CD4-positive, alpha-beta T cell (primary cell): ENCODE measurements around the gene CDK6. TPM values are rescaled to one million over a fixed set of nuclear protein-coding genes. Genes with fewer than 3 reads are reported as not detected.

Source experiments
- ATAC-seq: fragments of 200-7000 bp; cut with Tn5 transposase; one replicate; pipeline ENCODE4 v1.10.0; 2022; ENCODE audit warnings: mild to moderate bottlenecking; ENCODE audit not compliant: poor library complexity
- CTCF ChIA-PET: fragments of 350-600 bp; sonication (Branson Sonifier 250); formaldehyde crosslinking; loops from one replicate; lab custom pipeline; 2021; ENCODE audit warnings: antibody characterized with exemption, inconsistent platforms; lab: Charles Lee
- POLR2A ChIA-PET: fragments of 350-600 bp; sonication (Branson Sonifier 250); formaldehyde crosslinking; loops from one replicate; lab custom pipeline; 2021; ENCODE audit warnings: antibody characterized with exemption, inconsistent platforms; lab: Charles Lee
- DNase-seq, 14 experiments: peaks; one replicate each; pipeline ENCODE4 v3.0.0-alpha.2; 2013 to 2020; ENCODE audit warnings: mixed read lengths in 2 of 14
- H3K27ac ChIP-seq, 2 donors: one replicate each; pipeline versions ENCODE4 v1.5.1 to v1.7.0; 2013; ENCODE audit warnings: low read length in 2 of 2, low read depth in 1 of 2, mild to moderate bottlenecking in 1 of 2
- H3K27me3 ChIP-seq, 2 experiments: 1 replicate in 1 of 2; 2 replicates in 1 of 2; pipeline versions ENCODE4 v1.6.1 to v1.7.0; 2013; ENCODE audit warnings: low read length in 2 of 2, control low read depth in 1 of 2, mild to moderate bottlenecking in 1 of 2, moderate library complexity in 1 of 2; ENCODE audit not compliant: insufficient read depth in 2 of 2, control insufficient read depth in 1 of 2
- H3K36me3 ChIP-seq: one replicate; pipeline ENCODE4 v1.6.1; 2013; ENCODE audit warnings: low read length, control low read depth; ENCODE audit not compliant: insufficient read depth
- H3K4me1 ChIP-seq: one replicate; pipeline ENCODE4 v1.6.1; 2013; ENCODE audit warnings: low read length, control low read depth; ENCODE audit not compliant: insufficient read depth
- H3K4me3 ChIP-seq: one replicate; pipeline ENCODE4 v1.5.1; 2013; ENCODE audit warnings: mild to moderate bottlenecking, low read length, moderate library complexity
- H3K9me3 ChIP-seq, 2 experiments: 1 replicate in 1 of 2; 2 replicates in 1 of 2; pipeline versions ENCODE4 v1.6.1 to v1.7.0; 2013; ENCODE audit warnings: low read length in 2 of 2, mild to moderate bottlenecking in 2 of 2, control low read depth in 1 of 2, moderate library complexity in 1 of 2; ENCODE audit not compliant: control insufficient read depth in 1 of 2, insufficient read depth in 1 of 2
- H3K27ac Mint-ChIP-seq: one replicate; pipeline ENCODE4 v1.8.0; 2020; ENCODE audit warnings: mixed read lengths
- H3K27me3 Mint-ChIP-seq: one replicate; pipeline ENCODE4 v1.8.0; 2021; ENCODE audit warnings: mixed read lengths
- H3K36me3 Mint-ChIP-seq: one replicate; pipeline ENCODE4 v1.8.0; 2021; ENCODE audit warnings: low read depth, mixed read lengths
- H3K4me1 Mint-ChIP-seq: one replicate; pipeline ENCODE4 v1.8.0; 2021; ENCODE audit warnings: low read depth, mixed read lengths
- H3K4me3 Mint-ChIP-seq: one replicate; pipeline ENCODE4 v1.8.0; 2020; ENCODE audit warnings: mild to moderate bottlenecking, mixed read lengths
- H3K9me3 Mint-ChIP-seq: one replicate; pipeline ENCODE4 v1.8.0; 2020; ENCODE audit warnings: mixed read lengths
- intact Hi-C, 2 experiments: fragments of 100-400 bp; cut with DNase I in 1 of 2; cut with micrococcal nuclease in 1 of 2; formaldehyde crosslinking; loops; one replicate each; pipeline versions ENCODE4 v1.15.1 to v1.9.0; 2023 to 2025; cut with DNase I, micrococcal nuclease
- total RNA-seq, 174 experiments: library from RNA in 2 of 174; stranded (reverse) in 2 of 174; gene quantifications; one replicate each; pipeline ENCODE4 v1.2.3 and lab custom pipeline; 2021 to 2026
- TF ChIP-seq, protein P1 (sequence below): fragments of 200-600 bp; IDR thresholded peaks from one replicate; pipeline ENCODE4 v1.8.0; 2022; ENCODE audit warnings: antibody characterized with exemption, mild to moderate bottlenecking

CDK6 gene
- total RNA-seq, 2 experiments from 2014 or later, result 13.0 to 13.7 TPM

DNA sequence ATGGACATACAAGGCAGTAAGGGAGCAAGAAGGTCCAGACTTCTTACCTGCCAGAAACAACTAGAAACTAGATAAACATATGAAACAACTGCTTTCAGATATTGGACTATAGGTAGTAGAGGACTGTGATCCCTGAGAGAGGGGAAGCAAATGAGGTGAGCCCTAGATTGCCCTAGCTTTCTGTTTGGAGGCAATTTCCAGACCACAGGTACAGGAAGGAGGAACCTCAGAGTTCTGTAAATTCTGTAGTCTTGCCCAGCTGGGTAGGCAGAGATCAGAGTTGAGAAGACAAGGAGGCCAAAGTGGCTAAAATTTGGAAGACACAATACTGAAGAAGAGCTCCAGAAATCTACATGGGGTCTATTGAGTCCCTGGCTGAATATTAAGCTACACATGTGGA is 21.0 kb downstream of the CDK6 start:
- CTCF ChIA-PET, result interaction anchor here (1.6 kb wide), 1 partner anchor 18 kb away, joined by 9 read pairs; no protein-coding TSS in a partner anchor
- Histone ChIP-seq H3K27me3 (no peaks in the 10 kb centered on the region), H3K4me3 (no peak overlapping the region), H3K4me1 (no peaks in the 10 kb centered on the region), H3K27ac (no peak overlapping the region), H3K9me3 (peaks cover 0 to 10% of the 10 kb centered on the region in 2 experiments), H3K36me3 (no peaks in the 10 kb centered on the region)
- Mint-ChIP-seq H3K4me3 (no peak overlapping the region), H3K27me3 (no peaks in the 10 kb centered on the region), H3K4me1 (peaks cover 48% of the 10 kb centered on the region), H3K9me3 (peaks cover 10% of the 10 kb centered on the region), H3K36me3 (peaks cover 12% of the 10 kb centered on the region), H3K27ac (no peak overlapping the region)
- ATAC-seq (no peak), DNase-seq (peak in 1 of 14 experiments; percentile 33)
- POLR2A ChIA-PET, result interaction anchor here (1.3 kb wide), 1 partner anchor 17 kb away, joined by 5 read pairs; no protein-coding TSS in a partner anchor
- intact Hi-C loops, result loop anchor here in 1 of 2 experiments (5.0 kb wide), 1 partner anchor 83 kb away; no protein-coding TSS in a partner anchor
- TF ChIP-seq, protein P1, sequence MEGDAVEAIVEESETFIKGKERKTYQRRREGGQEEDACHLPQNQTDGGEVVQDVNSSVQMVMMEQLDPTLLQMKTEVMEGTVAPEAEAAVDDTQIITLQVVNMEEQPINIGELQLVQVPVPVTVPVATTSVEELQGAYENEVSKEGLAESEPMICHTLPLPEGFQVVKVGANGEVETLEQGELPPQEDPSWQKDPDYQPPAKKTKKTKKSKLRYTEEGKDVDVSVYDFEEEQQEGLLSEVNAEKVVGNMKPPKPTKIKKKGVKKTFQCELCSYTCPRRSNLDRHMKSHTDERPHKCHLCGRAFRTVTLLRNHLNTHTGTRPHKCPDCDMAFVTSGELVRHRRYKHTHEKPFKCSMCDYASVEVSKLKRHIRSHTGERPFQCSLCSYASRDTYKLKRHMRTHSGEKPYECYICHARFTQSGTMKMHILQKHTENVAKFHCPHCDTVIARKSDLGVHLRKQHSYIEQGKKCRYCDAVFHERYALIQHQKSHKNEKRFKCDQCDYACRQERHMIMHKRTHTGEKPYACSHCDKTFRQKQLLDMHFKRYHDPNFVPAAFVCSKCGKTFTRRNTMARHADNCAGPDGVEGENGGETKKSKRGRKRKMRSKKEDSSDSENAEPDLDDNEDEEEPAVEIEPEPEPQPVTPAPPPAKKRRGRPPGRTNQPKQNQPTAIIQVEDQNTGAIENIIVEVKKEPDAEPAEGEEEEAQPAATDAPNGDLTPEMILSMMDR, result no peak

DNA sequence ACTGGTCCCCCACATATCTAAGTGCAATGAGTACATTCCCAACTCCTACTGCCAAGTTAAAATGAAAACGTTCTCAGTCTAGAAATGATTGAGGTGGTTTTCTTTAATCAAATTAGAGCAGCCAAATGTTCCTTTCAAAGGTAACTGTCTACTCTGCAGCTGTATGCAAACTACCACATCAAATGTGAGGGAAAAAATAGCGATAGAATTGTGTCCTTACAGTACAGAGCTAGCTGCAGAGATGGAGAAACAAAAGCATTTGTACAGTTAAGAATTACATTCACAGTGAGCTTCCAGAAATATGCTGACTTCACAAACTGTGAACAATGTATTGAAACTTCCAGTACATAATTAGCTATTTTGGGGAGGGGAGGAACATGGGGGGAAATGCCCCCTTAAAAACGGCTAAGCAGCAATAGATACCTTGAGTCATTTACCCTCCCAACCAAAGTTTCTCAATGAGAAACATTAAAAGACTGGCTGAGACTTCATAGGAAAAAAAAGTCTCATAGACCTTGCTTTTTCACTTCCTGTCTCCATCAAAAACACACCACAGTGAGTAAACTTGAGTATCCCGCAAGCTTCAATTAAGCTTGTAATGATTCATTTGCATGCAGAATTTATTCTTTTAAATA is 22.9 kb downstream of the CDK6 start:
- CTCF ChIA-PET, result interaction anchor here (0.9 to 3.0 kb wide), 3 partner anchors 9 to 192 kb away, joined by 3 to 22 read pairs (median 7); no protein-coding TSS in a partner anchor
- no peaks in the 10 kb centered on the region for H3K36me3 ChIP-seq
- Mint-ChIP-seq H3K27me3 (no peaks in the 10 kb centered on the region), H3K9me3 (peaks cover 7% of the 10 kb centered on the region), H3K36me3 (peaks cover 8% of the 10 kb centered on the region), H3K4me1 (peaks cover 54% of the 10 kb centered on the region), H3K27ac (peak overlapping the region; percentile 87), H3K4me3 (peak overlapping the region; percentile 72)
- no peak overlapping the region for H3K4me3 ChIP-seq
- H3K4me1 ChIP-seq, result peaks cover 5% of the 10 kb centered on the region
- TF ChIP-seq, protein P1, result no peak
- DNase-seq, result peak in 3 of 14 experiments; percentile 47 to 52 (median 48)
- ATAC-seq, result peak; percentile 67
- H3K9me3 ChIP-seq, result peaks cover 0 to 10% of the 10 kb centered on the region in 2 experiments
- H3K27me3 ChIP-seq, result no peaks in the 10 kb centered on the region
- intact Hi-C loops, result loop anchor here in 1 of 2 experiments (2.0 kb wide), 1 partner anchor 19 kb away; no protein-coding TSS in a partner anchor
- no peak overlapping the region for H3K27ac ChIP-seq
- POLR2A ChIA-PET, result interaction anchor here (0.6 to 1.6 kb wide), 5 partner anchors 10 to 96 kb away, joined by 3 to 8 read pairs (median 4); no protein-coding TSS in a partner anchor

DNA sequence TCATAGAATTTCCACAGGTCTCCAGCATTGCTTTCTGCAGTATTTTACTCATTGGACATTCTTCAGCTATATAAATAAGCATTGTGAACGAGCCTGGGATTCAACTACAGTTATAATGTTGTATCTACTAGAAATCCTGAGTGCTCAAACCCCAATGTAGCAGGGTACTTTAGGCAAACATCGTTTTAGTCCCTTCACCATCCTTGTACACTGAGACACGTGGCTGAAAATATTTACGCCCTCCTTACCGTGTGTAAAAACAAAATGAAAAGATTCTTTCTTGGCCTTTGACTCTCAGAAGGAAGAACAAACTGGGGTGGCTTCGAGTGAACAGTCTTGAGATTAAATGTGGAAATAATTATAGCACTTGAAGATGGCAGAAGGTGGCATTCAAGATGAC is 25.2 kb downstream of the CDK6 start:
- ChIA-PET POLR2A (no interaction called here), CTCF (interaction anchor here (0.6 to 2.7 kb wide), 2 partner anchors 22 to 31 kb away, joined by 4 to 13 read pairs; no protein-coding TSS in a partner anchor)
- intact Hi-C loops, result no loop called here
- H3K27ac Mint-ChIP-seq, result no peak overlapping the region
- Histone ChIP-seq H3K27me3 (no peaks in the 10 kb centered on the region), H3K36me3 (no peaks in the 10 kb centered on the region), H3K9me3 (peaks cover 0 to 5% of the 10 kb centered on the region in 2 experiments), H3K27ac (no peak overlapping the region), H3K4me1 (peaks cover 5% of the 10 kb centered on the region), H3K4me3 (no peak overlapping the region)
- H3K27me3 Mint-ChIP-seq, result no peaks in the 10 kb centered on the region
- peaks cover 8% of the 10 kb centered on the region for H3K36me3 Mint-ChIP-seq
- ATAC-seq (no peak), DNase-seq (no peak)
- H3K4me1 Mint-ChIP-seq, result peaks cover 54% of the 10 kb centered on the region
- TF ChIP-seq, protein P1, result no peak
- H3K4me3 Mint-ChIP-seq, result no peak overlapping the region
- H3K9me3 Mint-ChIP-seq, result peaks cover 7% of the 10 kb centered on the region
